Testis (tissue), 3 donors: ENCODE measurements around the gene DLGAP4. TPM values are rescaled to one million over a fixed set of nuclear protein-coding genes. Genes with fewer than 3 reads are reported as not detected.
"Not testable (repeated sequence)": the region's sequence is repeated elsewhere in the genome, so short reads cannot be mapped to it uniquely, and the experiment has no call there.

Experiments
- DNase-seq: peaks from one replicate; pipeline ENCODE4 v3.0.0-alpha.2; 2019
- H3K27ac ChIP-seq, 2 donors: fragments of 200-600 bp; sonication (generic); one replicate each; pipeline ENCODE4 v1.5.1; 2019
- H3K27me3 ChIP-seq: fragments of 200-600 bp; sonication (generic); one replicate; pipeline ENCODE4 v1.5.1; 2019
- H3K36me3 ChIP-seq: fragments of 200-600 bp; sonication (generic); one replicate; pipeline ENCODE4 v1.5.1; 2017; ENCODE audit warnings: low read depth; ENCODE audit errors: missing control alignments
- H3K4me1 ChIP-seq: fragments of 200-600 bp; sonication (generic); one replicate; pipeline ENCODE4 v1.5.1; 2019
- H3K4me3 ChIP-seq, 2 donors: fragments of 200-600 bp; sonication (generic); one replicate each; pipeline ENCODE4 v1.5.1; 2017 to 2019
- H3K9me3 ChIP-seq: fragments of 200-600 bp; sonication (generic); one replicate; pipeline ENCODE4 v1.5.1; 2017
- CTCF ChIP-seq, 3 experiments: fragments of 450-650 bp in 2 of 3; fragments of 200-600 bp in 1 of 3; sonication (generic) in 1 of 3; IDR thresholded peaks; one replicate each; pipeline ENCODE4 v1.5.1; 2016 to 2019; ENCODE audit warnings: antibody characterized with exemption in 3 of 3, mild to moderate bottlenecking in 2 of 3, moderate library complexity in 1 of 3
- POLR2A ChIP-seq: fragments of 450-650 bp; IDR thresholded peaks from one replicate; pipeline ENCODE4 v1.6.1; 2017; ENCODE audit warnings: antibody characterized with exemption, mild to moderate bottlenecking, moderate library complexity
- WGBS, 2 donors: methylation state at CpG; one replicate each; pipeline ENCODE4 v1.1.5; 2018; 5-methylcytosine and 5-hydroxymethylcytosine counted together
- intact Hi-C: fragments of 100-400 bp; cut with DNase I; formaldehyde crosslinking; loops from one replicate; pipeline ENCODE4 v1.15.1; 2023; ENCODE audit warnings: low total_unique reads
- polyA plus RNA-seq: library from polyadenylated mRNA; stranded (reverse); fragments of 350-450 nt; fragmentation: Illumina TruSeq; extraction: RNeasy Lipid Tissue Mini Kit (QIAGEN cat#74804); gene quantifications from one replicate; pipeline ENCODE4 v1.2.3, GENCODE V29; 2014; ENCODE audit warnings: low read depth, low replicate concordance; ENCODE audit not compliant: insufficient read depth
- total RNA-seq, 2 donors: library from RNA; depleted of rRNA; stranded (reverse); fragments of >200 nt; gene quantifications; one replicate each; pipeline ENCODE4 v1.2.3, GENCODE V29; 2016

Gene DLGAP4
- total and polyA plus RNA-seq, 3 donors from 2014 or later = 69.1 to 110 (median 110) TPM

- no peak for DNase-seq
- H3K9me3 ChIP-seq = no peaks in the 10 kb centered on the region
- no peak overlapping the region for H3K4me3 ChIP-seq
- H3K36me3 ChIP-seq = no peaks in the 10 kb centered on the region
- H3K27me3 ChIP-seq = no peaks in the 10 kb centered on the region
- TF ChIP-seq POLR2A (no peak), CTCF (IDR thresholded peaks at IDR 0.05) (no peak)
- no peak overlapping the region for H3K27ac ChIP-seq
- intact Hi-C loops = no loop called here
- WGBS, 2 donors = 90 to 100% methylated on average over 1 of the region's 1 CpG
- H3K4me1 ChIP-seq = no peaks in the 10 kb centered on the region
Observed at GRCh38 chr20:36563374-36563773, 257.2 kb downstream of the DLGAP4 start.

GRCh38 chr20:36564078-36564725 lies 258.1 kb downstream of the DLGAP4 start:
- H3K36me3 ChIP-seq, H3K27me3 ChIP-seq, H3K4me3 ChIP-seq, H3K9me3 ChIP-seq, H3K27ac ChIP-seq, DNase-seq, H3K4me1 ChIP-seq, intact Hi-C loops: not testable (repeated sequence)
- 93% methylated on average over 13 of the region's 13 CpGs for WGBS, 2 donors

GRCh38 chr20:36564726-36565121 lies 258.6 kb downstream of the DLGAP4 start:
- H3K36me3 ChIP-seq, H3K27ac ChIP-seq, H3K4me3 ChIP-seq, DNase-seq, intact Hi-C loops, H3K4me1 ChIP-seq, H3K9me3 ChIP-seq, H3K27me3 ChIP-seq: not testable (repeated sequence)
- 90 to 94% methylated on average over 6 of the region's 6 CpGs for WGBS, 2 donors

- intact Hi-C loops = no loop called here
- WGBS, 2 donors = 94 to 97% methylated on average over 3 of the region's 3 CpGs
- Histone ChIP-seq H3K27ac (no peak overlapping the region), H3K36me3 (no peaks in the 10 kb centered on the region), H3K4me1 (no peaks in the 10 kb centered on the region), H3K27me3 (no peaks in the 10 kb centered on the region), H3K9me3 (no peaks in the 10 kb centered on the region), H3K4me3 (no peak overlapping the region)
- no peak for TF ChIP-seq POLR2A
- TF ChIP-seq CTCF (IDR thresholded peaks at IDR 0.05) = no peak
- DNase-seq = no peak
Observed at GRCh38 chr20:36565520-36565919, 259.4 kb downstream of the DLGAP4 start.

GRCh38 chr20:36569847-36570429 lies 263.8 kb downstream of the DLGAP4 start:
- no peak overlapping the region for H3K4me3 ChIP-seq
- no peak overlapping the region for H3K27ac ChIP-seq
- TF ChIP-seq CTCF (IDR thresholded peaks at IDR 0.05) = no peak
- no peak for TF ChIP-seq POLR2A
- intact Hi-C loops = loop anchor here (5.0 kb wide), 1 partner anchor 37 kb away; the partner anchor contains the start of gene RAB5IF
- H3K36me3 ChIP-seq = no peaks in the 10 kb centered on the region
- no peaks in the 10 kb centered on the region for H3K27me3 ChIP-seq
- WGBS, 2 donors = 84 to 86% methylated on average over 7 of the region's 7 CpGs
- H3K9me3 ChIP-seq = no peaks in the 10 kb centered on the region
- H3K4me1 ChIP-seq = peaks cover 17% of the 10 kb centered on the region
- DNase-seq = no peak
